DOHH2 (cell line): ENCODE results near the gene TMEM132E.

Experiments
- EZH2phosphoT487 ChIP-seq: fragments of 200-600 bp; sonication (generic); IDR thresholded peaks from 2 replicates; pipeline ENCODE4 v1.6.1; 2017; ENCODE audit warnings: borderline replicate concordance, mild to moderate bottlenecking, antibody characterized with exemption, low read length, moderate library complexity, mixed read lengths
- TF ChIP-seq, protein P1 (sequence below): fragments of 200-600 bp; sonication (generic); IDR thresholded peaks from one replicate; pipeline ENCODE4 v1.5.1; 2014; ENCODE audit warnings: antibody characterized with exemption, mild to moderate bottlenecking, low read depth, low read length; ENCODE audit not compliant: poor library complexity, severe bottlenecking

DNA sequence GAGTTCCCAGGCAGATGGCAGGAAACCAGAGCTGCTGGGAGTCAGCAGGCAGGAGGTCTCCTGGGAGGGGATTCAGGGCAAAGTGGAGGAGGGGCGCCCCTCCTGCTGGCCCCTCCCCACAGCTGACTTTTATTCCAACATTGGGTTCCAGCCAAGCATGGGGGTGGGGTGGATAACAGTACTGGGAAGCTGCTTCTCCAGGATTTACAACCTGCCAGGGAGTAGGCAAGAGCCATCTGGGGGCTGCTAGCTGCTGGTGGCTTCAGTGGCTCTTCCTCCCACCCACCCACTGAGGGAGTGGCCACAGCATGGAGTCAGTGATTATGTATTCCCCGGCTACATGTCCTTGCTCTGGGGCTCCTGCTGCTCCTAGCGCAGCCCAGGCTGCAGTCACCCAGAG, 36.8 kb downstream of the TMEM132E start:
- TF ChIP-seq, protein P1, sequence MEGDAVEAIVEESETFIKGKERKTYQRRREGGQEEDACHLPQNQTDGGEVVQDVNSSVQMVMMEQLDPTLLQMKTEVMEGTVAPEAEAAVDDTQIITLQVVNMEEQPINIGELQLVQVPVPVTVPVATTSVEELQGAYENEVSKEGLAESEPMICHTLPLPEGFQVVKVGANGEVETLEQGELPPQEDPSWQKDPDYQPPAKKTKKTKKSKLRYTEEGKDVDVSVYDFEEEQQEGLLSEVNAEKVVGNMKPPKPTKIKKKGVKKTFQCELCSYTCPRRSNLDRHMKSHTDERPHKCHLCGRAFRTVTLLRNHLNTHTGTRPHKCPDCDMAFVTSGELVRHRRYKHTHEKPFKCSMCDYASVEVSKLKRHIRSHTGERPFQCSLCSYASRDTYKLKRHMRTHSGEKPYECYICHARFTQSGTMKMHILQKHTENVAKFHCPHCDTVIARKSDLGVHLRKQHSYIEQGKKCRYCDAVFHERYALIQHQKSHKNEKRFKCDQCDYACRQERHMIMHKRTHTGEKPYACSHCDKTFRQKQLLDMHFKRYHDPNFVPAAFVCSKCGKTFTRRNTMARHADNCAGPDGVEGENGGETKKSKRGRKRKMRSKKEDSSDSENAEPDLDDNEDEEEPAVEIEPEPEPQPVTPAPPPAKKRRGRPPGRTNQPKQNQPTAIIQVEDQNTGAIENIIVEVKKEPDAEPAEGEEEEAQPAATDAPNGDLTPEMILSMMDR, result no peak
- no peak for TF ChIP-seq EZH2phosphoT487
